Esophagus muscularis mucosa (tissue), 4 donors: ENCODE measurements around the gene SLC1A4. TPM values are rescaled to one million over a fixed set of nuclear protein-coding genes. Genes with fewer than 3 reads are reported as not detected.

ENCODE experiments used
- DNase-seq: peaks from one replicate; pipeline ENCODE4 v3.0.0-alpha.2; 2017; ENCODE audit errors: extremely low spot score
- H3K27ac ChIP-seq, 4 donors: fragments of 200-600 bp; sonication (generic); replicated peaks in 1 of 4; 1 replicate in 3 of 4; 2 replicates in 1 of 4; pipeline ENCODE4 v1.5.1; 2016 to 2019; ENCODE audit warnings: mild to moderate bottlenecking in 1 of 4
- H3K27me3 ChIP-seq, 4 donors: fragments of 200-600 bp; sonication (generic); one replicate each; pipeline versions ENCODE4 v1.5.1 to v1.6.0; 2016 to 2019
- H3K36me3 ChIP-seq, 4 donors: fragments of 200-600 bp; sonication (generic); one replicate each; pipeline ENCODE4 v1.5.1; 2016 to 2019
- H3K4me1 ChIP-seq, 4 donors: fragments of 200-600 bp; sonication (generic); one replicate each; pipeline ENCODE4 v1.5.1; 2016 to 2019
- H3K4me3 ChIP-seq, 4 donors: fragments of 200-600 bp; sonication (generic); 1 replicate in 2 of 4; 2 replicates in 2 of 4; pipeline ENCODE4 v1.5.1; 2016 to 2019; ENCODE audit warnings: mild to moderate bottlenecking in 4 of 4, moderate library complexity in 1 of 4
- H3K9me3 ChIP-seq, 4 donors: fragments of 200-600 bp; sonication (generic); 1 replicate in 3 of 4; 2 replicates in 1 of 4; pipeline ENCODE4 v1.5.1; 2016 to 2019
- EP300 ChIP-seq: sonication (generic); formaldehyde crosslinking; IDR thresholded peaks from one replicate; pipeline ENCODE4 v1.6.1; 2017; ENCODE audit warnings: antibody characterized with exemption
- POLR2A ChIP-seq: fragments of 450-650 bp; IDR thresholded peaks from one replicate; pipeline ENCODE4 v1.6.1; 2017; ENCODE audit warnings: antibody characterized with exemption, moderate library complexity, mild to moderate bottlenecking, low read depth
- POLR2AphosphoS5 ChIP-seq, 2 donors: sonication (generic); formaldehyde crosslinking; IDR thresholded peaks; one replicate each; pipeline ENCODE4 v1.6.1; 2017; ENCODE audit warnings: antibody characterized with exemption in 2 of 2
- WGBS: methylation state at CpG from one replicate; pipeline ENCODE4 v1.1.5; 2018; 5-methylcytosine and 5-hydroxymethylcytosine counted together
- intact Hi-C: fragments of 100-400 bp; cut with DNase I; formaldehyde crosslinking; loops from one replicate; pipeline ENCODE4 v1.15.1; 2023
- total RNA-seq, 4 donors: library from RNA; depleted of rRNA; stranded (reverse); fragments of >200 nt; gene quantifications; one replicate each; pipeline versions ENCODE4 v1.1.0 to v1.2.1, GENCODE V29; 2016
- TF ChIP-seq, protein P1 (sequence below), 3 experiments: fragments of 200-600 bp in 2 of 3; fragments of 450-650 bp in 1 of 3; sonication (generic) in 2 of 3; IDR thresholded peaks; one replicate each; pipeline ENCODE4 v1.5.1; 2017 to 2019; ENCODE audit warnings: antibody characterized with exemption in 3 of 3, mild to moderate bottlenecking in 2 of 3, moderate library complexity in 1 of 3

Gene SLC1A4
- total RNA-seq, 4 donors from 2014 or later = 10.4 to 15.1 (median 10.8) TPM

- Histone ChIP-seq H3K4me1 (peaks cover 0 to 18% (median 2%) of the 10 kb centered on the region in 4 donors), H3K4me3 (no peak overlapping the region), H3K27ac (no peak overlapping the region), H3K27me3 (no peaks in the 10 kb centered on the region), H3K9me3 (no peaks in the 10 kb centered on the region), H3K36me3 (no peaks in the 10 kb centered on the region)
- TF ChIP-seq, protein P1, sequence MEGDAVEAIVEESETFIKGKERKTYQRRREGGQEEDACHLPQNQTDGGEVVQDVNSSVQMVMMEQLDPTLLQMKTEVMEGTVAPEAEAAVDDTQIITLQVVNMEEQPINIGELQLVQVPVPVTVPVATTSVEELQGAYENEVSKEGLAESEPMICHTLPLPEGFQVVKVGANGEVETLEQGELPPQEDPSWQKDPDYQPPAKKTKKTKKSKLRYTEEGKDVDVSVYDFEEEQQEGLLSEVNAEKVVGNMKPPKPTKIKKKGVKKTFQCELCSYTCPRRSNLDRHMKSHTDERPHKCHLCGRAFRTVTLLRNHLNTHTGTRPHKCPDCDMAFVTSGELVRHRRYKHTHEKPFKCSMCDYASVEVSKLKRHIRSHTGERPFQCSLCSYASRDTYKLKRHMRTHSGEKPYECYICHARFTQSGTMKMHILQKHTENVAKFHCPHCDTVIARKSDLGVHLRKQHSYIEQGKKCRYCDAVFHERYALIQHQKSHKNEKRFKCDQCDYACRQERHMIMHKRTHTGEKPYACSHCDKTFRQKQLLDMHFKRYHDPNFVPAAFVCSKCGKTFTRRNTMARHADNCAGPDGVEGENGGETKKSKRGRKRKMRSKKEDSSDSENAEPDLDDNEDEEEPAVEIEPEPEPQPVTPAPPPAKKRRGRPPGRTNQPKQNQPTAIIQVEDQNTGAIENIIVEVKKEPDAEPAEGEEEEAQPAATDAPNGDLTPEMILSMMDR (IDR thresholded peaks at IDR 0.05) = no peak
- TF ChIP-seq POLR2A (no peak), POLR2AphosphoS5 (IDR thresholded peaks at IDR 0.05) (no peak), EP300 (no peak)
- intact Hi-C loops = no loop called here
- WGBS = 91% methylated on average over 4 of the region's 4 CpGs
- DNase-seq = no peak
Observed at GRCh38 chr2:64944484-64944883, 44.7 kb upstream of the SLC1A4 start.

GRCh38 chr2:64945973-64946768 lies 43.0 kb upstream of the SLC1A4 start:
- H3K36me3 ChIP-seq = no peaks in the 10 kb centered on the region
- WGBS = 66% methylated on average over 14 of the region's 14 CpGs
- intact Hi-C loops = no loop called here
- DNase-seq = peak; percentile 93
- H3K27me3 ChIP-seq = no peaks in the 10 kb centered on the region
- no peak overlapping the region for H3K27ac ChIP-seq
- peaks cover 0 to 18% (median 2%) of the 10 kb centered on the region in 4 donors for H3K4me1 ChIP-seq
- no peaks in the 10 kb centered on the region for H3K9me3 ChIP-seq
- no peak overlapping the region for H3K4me3 ChIP-seq
- TF ChIP-seq POLR2AphosphoS5 (IDR thresholded peaks at IDR 0.05) (no peak), EP300 (no peak), POLR2A (no peak)
- TF ChIP-seq, protein P1 (IDR thresholded peaks at IDR 0.05) = no peak

DNA sequence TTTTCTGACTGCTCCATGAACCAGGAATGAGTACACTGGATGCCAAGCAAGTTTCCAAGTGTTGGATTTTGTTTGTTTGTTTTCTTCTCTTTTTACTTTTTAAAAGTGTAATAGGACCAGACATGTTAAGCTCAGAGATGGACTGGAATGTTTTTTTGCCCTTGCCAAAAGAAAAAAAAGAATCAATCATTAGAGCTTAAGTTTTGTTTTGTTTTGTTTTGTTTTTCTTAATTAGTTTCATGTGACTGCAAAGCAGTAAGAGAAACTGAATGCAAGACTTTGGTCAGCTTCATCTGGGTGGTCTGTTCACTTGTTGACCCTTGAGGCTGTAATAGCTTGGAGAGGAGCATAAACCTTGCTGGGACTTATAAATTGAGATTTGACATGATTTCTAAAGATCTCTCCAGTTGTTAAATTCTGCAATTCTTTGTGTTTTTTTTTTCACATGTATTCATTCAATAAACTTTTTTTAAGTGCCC lies 42.4 kb upstream of the SLC1A4 start:
- H3K36me3 ChIP-seq = no peaks in the 10 kb centered on the region
- H3K4me3 ChIP-seq = no peak overlapping the region
- no peaks in the 10 kb centered on the region for H3K27me3 ChIP-seq
- H3K27ac ChIP-seq = no peak overlapping the region
- peaks cover 0 to 18% (median 2%) of the 10 kb centered on the region in 4 donors for H3K4me1 ChIP-seq
- intact Hi-C loops = no loop called here
- TF ChIP-seq POLR2AphosphoS5 (IDR thresholded peaks at IDR 0.05) = no peak
- TF ChIP-seq, protein P1 (IDR thresholded peaks at IDR 0.05) = no peak
- H3K9me3 ChIP-seq = no peaks in the 10 kb centered on the region
- no peak for DNase-seq

DNA sequence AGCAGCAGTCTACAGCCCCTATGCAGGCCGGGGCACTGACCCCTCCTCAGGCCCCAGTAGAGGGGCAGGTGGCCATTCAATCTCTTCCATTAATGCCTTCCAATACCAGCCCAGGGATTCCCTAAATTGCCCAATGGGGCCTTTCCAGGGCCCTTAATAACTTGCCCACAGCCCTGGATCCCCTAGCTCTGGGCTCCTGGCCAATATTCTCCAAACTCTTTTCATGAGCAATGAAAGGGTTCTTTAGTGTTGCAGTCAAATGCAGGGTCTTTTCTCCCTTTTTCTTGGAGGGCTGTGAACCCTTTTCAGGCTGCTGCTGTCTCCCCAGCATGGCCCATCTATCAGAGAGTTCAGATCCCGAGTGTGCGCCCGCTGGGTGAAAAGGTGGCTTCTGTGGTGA lies 41.3 kb upstream of the SLC1A4 start:
- WGBS = 88% methylated on average over 4 of the region's 4 CpGs
- no peaks in the 10 kb centered on the region for H3K27me3 ChIP-seq
- TF ChIP-seq, protein P1 (IDR thresholded peaks at IDR 0.05) = no peak
- no peak for TF ChIP-seq EP300
- TF ChIP-seq POLR2AphosphoS5 (IDR thresholded peaks at IDR 0.05) = no peak
- TF ChIP-seq POLR2A = no peak
- no peak overlapping the region for H3K27ac ChIP-seq
- H3K36me3 ChIP-seq = no peaks in the 10 kb centered on the region
- no peak overlapping the region for H3K4me3 ChIP-seq
- H3K4me1 ChIP-seq = peaks cover 0 to 18% (median 2%) of the 10 kb centered on the region in 4 donors
- intact Hi-C loops = no loop called here
- DNase-seq = no peak
- no peaks in the 10 kb centered on the region for H3K9me3 ChIP-seq
